H1 (cell line): Measurements from ENCODE around the gene HDAC6. TPM values are rescaled to one million over a fixed set of nuclear protein-coding genes. Genes with fewer than 3 reads are reported as not detected.

ENCODE experiments used
- CTCF ChIA-PET: fragments of 300-600 bp; sonication (Branson Sonifier 250); formaldehyde crosslinking; loops from one replicate; lab custom pipeline; 2021; ENCODE audit not compliant: partially characterized antibody; lab: Charles Lee
- POLR2A ChIA-PET: fragments of 300-600 bp; sonication (Branson Sonifier 250); formaldehyde crosslinking; loops from one replicate; lab custom pipeline; 2021; ENCODE audit warnings: inconsistent platforms; ENCODE audit not compliant: partially characterized antibody; lab: Charles Lee
- DNase-seq, 2 experiments: peaks; one replicate each; pipeline versions ENCODE4 v3.0.0 to v3.0.0-alpha.2; 2010 to 2022; ENCODE audit warnings: low spot score in 2 of 2, low read depth in 1 of 2, mixed read lengths in 1 of 2
- FAIRE-seq: peaks from 2 replicates; lab custom pipeline; 2011; peaks lifted over from hg19 to GRCh38; lab: Jason Lieb, UNC
- H2AFZ ChIP-seq: 2 replicates; pipeline ENCODE4 v1.8.1; 2012; ENCODE audit warnings: low read length, inconsistent platforms
- H2AK5ac ChIP-seq: 2 replicates; pipeline ENCODE4 v1.6.1; 2013; ENCODE audit warnings: low read depth, low read length
- H2BK120ac ChIP-seq: replicated peaks from 2 replicates; pipeline ENCODE3; 2013; ENCODE audit warnings: low read depth, low read length, inconsistent platforms
- H2BK12ac ChIP-seq: 2 replicates; pipeline ENCODE4 v1.6.1; 2013; ENCODE audit warnings: low read depth, low read length
- H2BK15ac ChIP-seq: 2 replicates; pipeline ENCODE4 v1.6.1; 2013; ENCODE audit warnings: low read length
- H2BK20ac ChIP-seq: 2 replicates; pipeline ENCODE4 v1.6.1; 2013; ENCODE audit warnings: low read length
- H2BK5ac ChIP-seq: 2 replicates; pipeline ENCODE4 v1.6.1; 2013; ENCODE audit warnings: low read depth, low read length
- H3K14ac ChIP-seq: 2 replicates; pipeline ENCODE4 v1.6.1; 2013; ENCODE audit warnings: inconsistent platforms; ENCODE audit not compliant: insufficient read length
- H3K18ac ChIP-seq: 2 replicates; pipeline ENCODE4 v1.6.1; 2013; ENCODE audit warnings: low read length; ENCODE audit errors: extremely low read depth
- H3K23ac ChIP-seq: 2 replicates; pipeline ENCODE4 v1.6.1; 2013; ENCODE audit warnings: inconsistent platforms; ENCODE audit not compliant: insufficient read length
- H3K23me2 ChIP-seq: 2 replicates; pipeline ENCODE4 v1.6.1; 2013; ENCODE audit warnings: low read depth, low read length
- H3K27ac ChIP-seq: 2 replicates; pipeline ENCODE4 v1.6.1; 2011; ENCODE audit warnings: low read depth, low read length, inconsistent platforms
- H3K27me3 ChIP-seq, 4 experiments: replicated peaks in 1 of 4; 1 replicate in 1 of 4; 2 replicates in 3 of 4; pipeline versions ENCODE4 v1.6.1 to v1.8.1; 2011 to 2013; ENCODE audit warnings: low read length in 3 of 4, mild to moderate bottlenecking in 3 of 4, inconsistent platforms in 2 of 4, mixed read lengths in 2 of 4, moderate library complexity in 1 of 4; ENCODE audit not compliant: control insufficient read depth in 3 of 4, insufficient read depth in 3 of 4; ENCODE audit errors: extremely low read depth in 1 of 4
- H3K36me3 ChIP-seq, 4 experiments: 2 replicates each; pipeline versions ENCODE4 v1.6.1 to v1.8.1; 2011 to 2013; ENCODE audit warnings: mild to moderate bottlenecking in 4 of 4, low read length in 3 of 4, moderate library complexity in 2 of 4, control low read depth in 1 of 4, inconsistent platforms in 1 of 4; ENCODE audit not compliant: insufficient read depth in 4 of 4, control insufficient read depth in 2 of 4
- H3K4ac ChIP-seq: replicated peaks from 2 replicates; pipeline ENCODE3; 2013; ENCODE audit warnings: low read length, low read depth, mixed read lengths, inconsistent platforms; ENCODE audit not compliant: insufficient read length
- H3K4me1 ChIP-seq, 4 experiments: replicated peaks in 1 of 4; 1 replicate in 1 of 4; 2 replicates in 3 of 4; pipeline versions ENCODE4 v1.6.1 to v1.8.1; 2011 to 2013; ENCODE audit warnings: low read length in 3 of 4, inconsistent platforms in 2 of 4, mixed read lengths in 1 of 4; ENCODE audit not compliant: insufficient read depth in 4 of 4, control insufficient read depth in 3 of 4
- H3K4me2 ChIP-seq, 2 experiments: 2 replicates each; pipeline versions ENCODE4 v1.6.1 to v1.8.1; 2011 to 2013; ENCODE audit warnings: low read depth in 2 of 2, low read length in 2 of 2, control low read depth in 1 of 2, inconsistent platforms in 1 of 2, mild to moderate bottlenecking in 1 of 2; ENCODE audit not compliant: insufficient read depth in 1 of 2
- H3K4me3 ChIP-seq, 4 experiments: fragments of 200-600, 300-600 bp in 1 of 4; sonication (generic), shearing (Covaris generic), sonication (Bioruptor Twin) in 1 of 4; 2 replicates each; pipeline versions ENCODE4 v1.5.1 to v1.8.1; 2011 to 2016; ENCODE audit warnings: low read length in 4 of 4, low read depth in 3 of 4, control low read depth in 2 of 4, inconsistent platforms in 2 of 4, mild to moderate bottlenecking in 2 of 4, mixed read lengths in 1 of 4, moderate library complexity in 1 of 4; ENCODE audit not compliant: insufficient read depth in 2 of 4; ENCODE audit errors: extremely low read depth in 1 of 4
- H3K56ac ChIP-seq: replicated peaks from 2 replicates; pipeline ENCODE3; 2013; ENCODE audit warnings: low read depth, mild to moderate bottlenecking, mixed read lengths, low read length, inconsistent platforms; ENCODE audit not compliant: insufficient read length
- H3K79me1 ChIP-seq: 2 replicates; pipeline ENCODE4 v1.6.1; 2013; ENCODE audit warnings: low read depth, low read length, control low read depth
- H3K79me2 ChIP-seq, 2 experiments: 2 replicates each; pipeline versions ENCODE4 v1.6.1 to v1.8.1; 2012 to 2013; ENCODE audit warnings: low read length in 2 of 2, mild to moderate bottlenecking in 2 of 2, inconsistent platforms in 1 of 2; ENCODE audit not compliant: insufficient read depth in 2 of 2, control insufficient read depth in 1 of 2
- H3K9ac ChIP-seq, 4 experiments: replicated peaks in 1 of 4; 1 replicate in 1 of 4; 2 replicates in 3 of 4; pipeline versions ENCODE4 v1.6.1 to v1.8.1; 2011 to 2013; ENCODE audit warnings: low read depth in 3 of 4, low read length in 3 of 4, control low read depth in 2 of 4, mild to moderate bottlenecking in 2 of 4, moderate library complexity in 2 of 4, inconsistent platforms in 1 of 4; ENCODE audit errors: extremely low read depth in 1 of 4
- H3K9me3 ChIP-seq, 2 experiments: 2 replicates each; pipeline versions ENCODE4 v1.6.1 to v1.8.1; 2012 to 2013; ENCODE audit warnings: mild to moderate bottlenecking in 2 of 2, moderate library complexity in 2 of 2, control low read depth in 1 of 2, inconsistent platforms in 1 of 2, low read depth in 1 of 2, low read length in 1 of 2, mixed read lengths in 1 of 2; ENCODE audit not compliant: insufficient read depth in 2 of 2
- H4K20me1 ChIP-seq, 2 experiments: replicated peaks in 1 of 2; 2 replicates each; pipeline versions ENCODE3 to v1.8.1; 2011 to 2013; ENCODE audit warnings: inconsistent platforms in 2 of 2, low read length in 2 of 2, mild to moderate bottlenecking in 1 of 2; ENCODE audit not compliant: insufficient read depth in 2 of 2, control insufficient read depth in 1 of 2
- H4K5ac ChIP-seq: 2 replicates; pipeline ENCODE4 v1.6.1; 2013; ENCODE audit warnings: low read length, low read depth, mixed read lengths, inconsistent platforms; ENCODE audit not compliant: insufficient read length
- H4K8ac ChIP-seq: 2 replicates; pipeline ENCODE4 v1.8.0; 2013; ENCODE audit warnings: mild to moderate bottlenecking, moderate library complexity, low read length, inconsistent platforms; ENCODE audit not compliant: insufficient read depth; ENCODE audit errors: extremely low read depth
- H4K91ac ChIP-seq: replicated peaks from 2 replicates; pipeline ENCODE3; 2013; ENCODE audit warnings: low read length, mixed read lengths, inconsistent platforms; ENCODE audit not compliant: insufficient read length
- GTF2F1 ChIP-seq: IDR thresholded peaks from 2 replicates; pipeline ENCODE4 v1.6.1; 2012; ENCODE audit warnings: low read depth, low read length, improper control_type of control experiment, borderline replicate concordance
- KDM4A ChIP-seq: IDR thresholded peaks from one replicate; pipeline ENCODE4 v1.7.1; 2012; ENCODE audit warnings: low read depth, mild to moderate bottlenecking, moderate library complexity, low read length, inconsistent platforms; ENCODE audit not compliant: severe bottlenecking
- MAX ChIP-seq: IDR thresholded peaks from 2 replicates; pipeline ENCODE4 v1.6.1; 2012; ENCODE audit warnings: inconsistent platforms
- RFX5 ChIP-seq: IDR thresholded peaks from 2 replicates; pipeline ENCODE4 v1.6.1; 2011; ENCODE audit warnings: low read depth, low read length, improper control_type of control experiment, borderline replicate concordance
- SRF ChIP-seq: IDR thresholded peaks from 2 replicates; pipeline ENCODE4 v1.6.1; 2011; ENCODE audit warnings: mild to moderate bottlenecking, low read depth, low read length, moderate library complexity
- WGBS, 2 experiments: shearing (Covaris generic) in 1 of 2; methylation state at CpG; one replicate each; pipeline versions ENCODE4 v1.1.6 to v1.1.7; 2013 to 2015; ENCODE audit warnings: low lambda C conversion rate in 2 of 2, mixed read lengths in 2 of 2, inconsistent platforms in 1 of 2, low coverage in 1 of 2, missing lambda C conversion rate in 1 of 2; ENCODE audit not compliant: insufficient replicate concordance in 2 of 2, insufficient coverage in 1 of 2, insufficient read length in 1 of 2; ENCODE audit errors: extremely low coverage in 1 of 2, missing lambda C conversion rate in 1 of 2; 5-methylcytosine and 5-hydroxymethylcytosine counted together
- polyA plus RNA-seq, 7 experiments: library from polyadenylated mRNA; depleted of rRNA in 3 of 7; stranded (reverse) in 5 of 7; unstranded in 2 of 7; fragments of >200 nt in 5 of 7; fragments of 200-250 nt in 2 of 7; gene quantifications; 1 replicate in 5 of 7; 2 replicates in 1 of 7; 4 replicates in 1 of 7; pipeline versions ENCODE4 v1.2.1 to v1.2.3, GENCODE V29; 2011 to 2013; ENCODE audit warnings: missing spikeins in 2 of 7, mixed read lengths in 2 of 7
- total RNA-seq: library from RNA; stranded (reverse); fragmentation: NEBNext Ultra II Directional; extraction: Animal tissue kit (Norgen Biotek cat#: 25700); gene quantifications from 2 replicates; pipeline ENCODE4 v1.2.1, GENCODE V29; 2021

HDAC6 gene
- total and polyA plus RNA-seq, 2 of the 8 experiments (the other 6 are each of a cell fraction or from before 2014, with no cell fraction given), result 34.0 to 51.8 TPM

GRCh38 chrX:48814722-48815121 is 12.9 kb downstream of the HDAC6 start:
- H3K23me2 ChIP-seq, result no peaks in the 10 kb centered on the region
- H3K79me1 ChIP-seq, result no peaks in the 10 kb centered on the region
- H3K9ac ChIP-seq, result no peak overlapping the region

More at GRCh38 chrX:48814722-48815121, 12.9 kb downstream of the HDAC6 start:
- Histone ChIP-seq H4K8ac (no peak overlapping the region), H2BK5ac (no peak overlapping the region), H2AFZ (no peak overlapping the region), H3K27me3 (no peaks in the 10 kb centered on the region), H2AK5ac (no peak overlapping the region), H4K20me1 (peaks cover 0 to 2% of the 10 kb centered on the region in 2 experiments), H3K27ac (no peak overlapping the region), H3K56ac (no peak overlapping the region), H3K4me3 (no peak overlapping the region), H3K4ac (no peak overlapping the region), H3K23ac (no peak overlapping the region), H2BK15ac (no peak overlapping the region), H3K79me2 (no peaks in the 10 kb centered on the region), H2BK120ac (no peak overlapping the region), H3K9me3 (no peaks in the 10 kb centered on the region), H3K4me1 (no peaks in the 10 kb centered on the region), H2BK12ac (no peak overlapping the region), H4K5ac (no peak overlapping the region), H3K36me3 (0 out of 8 replicates have a peak, but pooled peaks cover 0 to 3% (median 0%) of the 10 kb centered on the region in 4 experiments), H3K14ac (no peak overlapping the region), H4K91ac (no peak overlapping the region), H3K4me2 (no peak overlapping the region), H2BK20ac (no peak overlapping the region), H3K18ac (no peak overlapping the region)
- WGBS, 2 experiments, result 89% methylated on average over 3 of the region's 8 CpGs; no CpG with 5 or more reads in 1 of the 2 experiments
- FAIRE-seq (no peak), DNase-seq (no peak)
- CTCF ChIA-PET, result no interaction called here
- TF ChIP-seq KDM4A (no peak), GTF2F1 (no peak), RFX5 (no peak), SRF (no peak), MAX (no peak)
- POLR2A ChIA-PET, result interaction anchor here (1.0 to 2.2 kb wide), 2 partner anchors 9 to 12 kb away, joined by 4 to 8 read pairs; partner anchors contain the start of gene ERAS
